IMR-90 (cell line): ENCODE data around the gene SPP1. TPM values are rescaled to one million over a fixed set of nuclear protein-coding genes. Genes with fewer than 3 reads are reported as not detected.

Experiments used
- microRNA-seq, 2 experiments: library from miRNA; stranded (forward) in 1 of 2; unstranded in 1 of 2; fragments of 10-50 nt in 1 of 2; fragments of <30 nt in 1 of 2; gene quantifications in 1 of 2; microRNA quantifications in 1 of 2; one replicate each; pipeline versions ENCODE3 to v1.1.0; 2013 to 2020; ENCODE audit not compliant: insufficient read depth in 1 of 2, insufficient read length in 1 of 2, unreplicated experiment in 1 of 2
- polyA plus RNA-seq, 3 experiments: library from polyadenylated mRNA; depleted of rRNA; stranded (reverse); fragments of >200 nt; gene quantifications; 2 replicates each; pipeline ENCODE4 v1.2.3, GENCODE V29; 2012; ENCODE audit warnings: low replicate concordance in 1 of 3
- small RNA-seq, 5 experiments: library from RNA; depleted of rRNA; stranded (forward); fragments of <200 nt; gene quantifications; one replicate each; pipeline ENCODE3, GENCODE V24; 2012
- total RNA-seq: library from RNA; depleted of rRNA; stranded (reverse); fragments of >200 nt; gene quantifications from 2 replicates; pipeline ENCODE4 v1.2.3, GENCODE V29; 2012; rRNA removed

SPP1 gene
- total and polyA plus RNA-seq, 2 of the 4 experiments (the other 2 are of a cell fraction): 0.18 to 0.50 TPM

Small RNA genes within 50 kb of the gene (microRNA-seq; reads per million reads assigned to microRNA genes)
- not detected for gene RNU1-36P (ENCODE audit: insufficient read depth, insufficient read length)

Small RNA genes within 50 kb of the gene (small RNA-seq; reads per million reads assigned to genes)
- 0 to 7.2 (median 0) reads per million in 5 experiments for gene RNU1-36P

Other genes with a start within 250 kb of the SPP1 start
- not detected in 2 replicates for gene IBSP, start 176.2 kb upstream of the SPP1 start, total RNA-seq
- not detected in 2 replicates for gene IBSP, start 176.2 kb upstream of the SPP1 start, polyA plus RNA-seq (2012; rRNA removed)
- not detected in 2 replicates for gene MEPE, start 142.7 kb upstream of the SPP1 start, total RNA-seq
- gene MEPE, start 142.7 kb upstream of the SPP1 start, polyA plus RNA-seq (2012; rRNA removed): not detected in 2 replicates
- gene PKD2, start 31.9 kb downstream of the SPP1 start, total RNA-seq: 51.3 and 96.7 TPM in 2 replicates
- 37.3 and 43.8 TPM in 2 replicates for gene PKD2, start 31.9 kb downstream of the SPP1 start, polyA plus RNA-seq (2012; rRNA removed)
- gene ABCG2, start 182.9 kb downstream of the SPP1 start, total RNA-seq: 1.1 and 1.4 TPM in 2 replicates
- gene ABCG2, start 182.9 kb downstream of the SPP1 start, polyA plus RNA-seq (2012; rRNA removed): 0.27 and 0.50 TPM in 2 replicates